Sigmoid colon (tissue), 7 donors: Measurements from ENCODE around the gene GSE1. TPM values are rescaled to one million over a fixed set of nuclear protein-coding genes. Genes with fewer than 3 reads are reported as not detected.

ENCODE experiments used
- DNase-seq: peaks from one replicate; pipeline ENCODE4 v3.0.0-alpha.2; 2019
- H3K27ac ChIP-seq, 4 donors: fragments of 200-600 bp; sonication (generic); one replicate each; pipeline ENCODE4 v1.5.1; 2016 to 2019; ENCODE audit warnings: mild to moderate bottlenecking in 1 of 4
- H3K27me3 ChIP-seq, 3 donors: fragments of 200-600 bp; sonication (generic); one replicate each; pipeline ENCODE4 v1.5.1; 2019; ENCODE audit warnings: mild to moderate bottlenecking in 1 of 3
- H3K36me3 ChIP-seq, 4 donors: fragments of 200-600 bp; sonication (generic); one replicate each; pipeline ENCODE4 v1.5.1; 2016 to 2019
- H3K4me1 ChIP-seq, 4 donors: fragments of 200-600 bp; sonication (generic); one replicate each; pipeline ENCODE4 v1.5.1; 2017 to 2019
- H3K4me3 ChIP-seq, 4 donors: fragments of 200-600 bp; sonication (generic); one replicate each; pipeline ENCODE4 v1.5.1; 2017 to 2019; ENCODE audit warnings: mild to moderate bottlenecking in 2 of 4, moderate library complexity in 1 of 4
- H3K9me3 ChIP-seq, 4 donors: fragments of 200-600 bp in 3 of 4; sonication (generic) in 3 of 4; one replicate each; pipeline versions ENCODE4 v1.5.1 to v1.6.1; 2013 to 2019
- EP300 ChIP-seq, 4 donors: sonication (generic); formaldehyde crosslinking; IDR thresholded peaks; one replicate each; pipeline ENCODE4 v1.6.1; 2017; ENCODE audit warnings: antibody characterized with exemption in 4 of 4
- POLR2A ChIP-seq, 2 donors: fragments of 450-650 bp; IDR thresholded peaks; one replicate each; pipeline ENCODE4 v1.6.1; 2016; ENCODE audit warnings: antibody characterized with exemption in 2 of 2, mild to moderate bottlenecking in 2 of 2, moderate library complexity in 2 of 2
- POLR2AphosphoS5 ChIP-seq, 4 donors: sonication (generic); formaldehyde crosslinking; IDR thresholded peaks; one replicate each; pipeline ENCODE4 v1.6.1; 2017; ENCODE audit warnings: antibody characterized with exemption in 4 of 4
- WGBS, 2 donors: extraction: QIAGEN DNeasy Blood & Tissue Kit; methylation state at CpG; one replicate each; pipeline ENCODE4 v1.1.7; 2013; 5-methylcytosine and 5-hydroxymethylcytosine counted together
- intact Hi-C: fragments of 100-400 bp; cut with DNase I; formaldehyde crosslinking; loops from one replicate; pipeline ENCODE4 v1.15.1; 2023
- polyA plus RNA-seq, 3 donors: library from polyadenylated mRNA; stranded (reverse); fragments of 200-250 nt; gene quantifications; one replicate each; pipeline ENCODE4 v1.2.3, GENCODE V29; 2013
- total RNA-seq, 4 donors: library from RNA; depleted of rRNA; stranded (reverse); fragments of >200 nt; gene quantifications; one replicate each; pipeline ENCODE4 v1.1.0, GENCODE V29; 2016
- TF ChIP-seq, protein P1 (sequence below), 4 experiments: fragments of 450-650 bp in 3 of 4; fragments of 200-600 bp in 1 of 4; IDR thresholded peaks; one replicate each; pipeline ENCODE4 v1.5.1; 2016 to 2019; ENCODE audit warnings: antibody characterized with exemption in 4 of 4, mild to moderate bottlenecking in 3 of 4, moderate library complexity in 2 of 4
- donor health status: healthy with polysubstance abuse.
- donor health status: Bipolar disorder and iron deficiency.
- donor health status: healthy.

The GSE1 gene
- total and polyA plus RNA-seq, 7 donors = 12.0 to 76.7 (median 42.5) TPM

GRCh38 chr16:85650844-85651628 lies 37.9 kb downstream of the GSE1 start:
- 51 to 55% methylated on average over 39 to 41 of the region's 42 CpGs for WGBS, 2 donors
- TF ChIP-seq EP300 (IDR thresholded peaks at IDR 0.05) (no peak), POLR2AphosphoS5 (IDR thresholded peaks at IDR 0.05) (no peak), POLR2A (IDR thresholded peaks at IDR 0.05) (no peak)
- TF ChIP-seq, protein P1, sequence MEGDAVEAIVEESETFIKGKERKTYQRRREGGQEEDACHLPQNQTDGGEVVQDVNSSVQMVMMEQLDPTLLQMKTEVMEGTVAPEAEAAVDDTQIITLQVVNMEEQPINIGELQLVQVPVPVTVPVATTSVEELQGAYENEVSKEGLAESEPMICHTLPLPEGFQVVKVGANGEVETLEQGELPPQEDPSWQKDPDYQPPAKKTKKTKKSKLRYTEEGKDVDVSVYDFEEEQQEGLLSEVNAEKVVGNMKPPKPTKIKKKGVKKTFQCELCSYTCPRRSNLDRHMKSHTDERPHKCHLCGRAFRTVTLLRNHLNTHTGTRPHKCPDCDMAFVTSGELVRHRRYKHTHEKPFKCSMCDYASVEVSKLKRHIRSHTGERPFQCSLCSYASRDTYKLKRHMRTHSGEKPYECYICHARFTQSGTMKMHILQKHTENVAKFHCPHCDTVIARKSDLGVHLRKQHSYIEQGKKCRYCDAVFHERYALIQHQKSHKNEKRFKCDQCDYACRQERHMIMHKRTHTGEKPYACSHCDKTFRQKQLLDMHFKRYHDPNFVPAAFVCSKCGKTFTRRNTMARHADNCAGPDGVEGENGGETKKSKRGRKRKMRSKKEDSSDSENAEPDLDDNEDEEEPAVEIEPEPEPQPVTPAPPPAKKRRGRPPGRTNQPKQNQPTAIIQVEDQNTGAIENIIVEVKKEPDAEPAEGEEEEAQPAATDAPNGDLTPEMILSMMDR (IDR thresholded peaks at IDR 0.05) = no peak
- Histone ChIP-seq H3K36me3 (peaks cover 5 to 35% (median 25%) of the 10 kb centered on the region in 4 donors), H3K27me3 (no peaks in the 10 kb centered on the region), H3K4me3 (no peak overlapping the region), H3K9me3 (no peaks in the 10 kb centered on the region), H3K4me1 (peaks cover 0 to 56% (median 45%) of the 10 kb centered on the region in 4 donors), H3K27ac (peak overlapping the region; percentile 89 to 96 (median 90))
- peak; percentile 84 for DNase-seq
- intact Hi-C loops = no loop called here

GRCh38 chr16:85651629-85652430 lies 38.7 kb downstream of the GSE1 start:
- no peaks in the 10 kb centered on the region for H3K27me3 ChIP-seq
- TF ChIP-seq EP300 (IDR thresholded peaks at IDR 0.05) (no peak), POLR2AphosphoS5 (IDR thresholded peaks at IDR 0.05) (peak in 1 of 4 donors; percentile 12)
- WGBS, 2 donors = 67 to 76% methylated on average over 27 of the region's 27 CpGs
- peaks cover 0 to 56% (median 45%) of the 10 kb centered on the region in 4 donors for H3K4me1 ChIP-seq
- no peaks in the 10 kb centered on the region for H3K9me3 ChIP-seq
- H3K36me3 ChIP-seq = peaks cover 12 to 43% (median 32%) of the 10 kb centered on the region in 4 donors
- intact Hi-C loops = no loop called here
- no peak overlapping the region for H3K4me3 ChIP-seq
- H3K27ac ChIP-seq = peak overlapping the region; percentile 89 to 96 (median 90)
- DNase-seq = no peak

DNA sequence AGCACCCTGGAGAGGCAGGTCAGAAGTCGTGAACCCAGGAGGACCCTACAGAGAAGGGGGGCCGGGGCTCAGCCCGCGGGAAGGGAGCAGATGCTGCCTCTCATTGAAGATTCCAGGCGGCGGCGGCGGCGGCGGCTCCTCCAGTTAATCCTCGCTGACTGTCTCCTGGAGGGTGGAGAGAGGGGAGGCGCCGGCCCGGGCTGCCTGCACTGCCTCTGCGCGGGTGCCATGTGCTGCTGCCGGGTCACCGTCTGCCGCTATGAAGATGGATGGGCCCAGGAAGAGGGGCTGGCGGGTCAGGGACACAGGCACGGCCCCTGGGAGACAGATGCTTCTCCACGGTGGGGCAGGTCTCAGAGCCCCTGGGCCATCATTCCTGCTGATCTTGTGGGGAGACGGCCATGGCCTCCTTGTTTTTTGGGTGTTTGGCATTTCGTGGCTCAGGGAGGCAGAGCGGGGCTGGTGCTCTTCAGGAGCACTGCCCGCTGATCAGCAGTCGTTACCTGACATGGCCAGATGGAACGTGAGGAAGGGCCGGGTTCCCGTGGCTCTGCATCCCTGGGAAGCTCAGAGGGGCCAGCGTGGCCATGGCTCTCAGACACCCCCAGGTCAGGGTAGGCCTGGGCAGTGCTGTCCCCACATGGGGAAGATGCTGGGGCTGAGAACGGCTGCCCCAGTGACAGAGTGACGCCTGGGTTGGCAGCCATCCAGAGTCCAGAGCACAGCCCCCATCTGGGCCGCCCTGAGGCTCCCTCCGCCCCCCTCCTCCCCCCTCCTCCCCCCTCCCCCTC lies 39.5 kb downstream of the GSE1 start:
- peak overlapping the region; percentile 89 to 96 (median 90) for H3K27ac ChIP-seq
- peaks cover 0 to 56% (median 45%) of the 10 kb centered on the region in 4 donors for H3K4me1 ChIP-seq
- no peaks in the 10 kb centered on the region for H3K27me3 ChIP-seq
- WGBS, 2 donors = 61 to 66% methylated on average over 35 of the region's 35 CpGs
- no peaks in the 10 kb centered on the region for H3K9me3 ChIP-seq
- DNase-seq = peak; percentile 92
- intact Hi-C loops = no loop called here
- H3K36me3 ChIP-seq = peaks cover 18 to 51% (median 40%) of the 10 kb centered on the region in 4 donors
- no peak overlapping the region for H3K4me3 ChIP-seq
- TF ChIP-seq POLR2A (IDR thresholded peaks at IDR 0.05) = no peak
- TF ChIP-seq POLR2AphosphoS5 (IDR thresholded peaks at IDR 0.05) = no peak
- TF ChIP-seq, protein P1 (IDR thresholded peaks at IDR 0.05) = no peak
- no peak for TF ChIP-seq EP300 (IDR thresholded peaks at IDR 0.05)

DNA sequence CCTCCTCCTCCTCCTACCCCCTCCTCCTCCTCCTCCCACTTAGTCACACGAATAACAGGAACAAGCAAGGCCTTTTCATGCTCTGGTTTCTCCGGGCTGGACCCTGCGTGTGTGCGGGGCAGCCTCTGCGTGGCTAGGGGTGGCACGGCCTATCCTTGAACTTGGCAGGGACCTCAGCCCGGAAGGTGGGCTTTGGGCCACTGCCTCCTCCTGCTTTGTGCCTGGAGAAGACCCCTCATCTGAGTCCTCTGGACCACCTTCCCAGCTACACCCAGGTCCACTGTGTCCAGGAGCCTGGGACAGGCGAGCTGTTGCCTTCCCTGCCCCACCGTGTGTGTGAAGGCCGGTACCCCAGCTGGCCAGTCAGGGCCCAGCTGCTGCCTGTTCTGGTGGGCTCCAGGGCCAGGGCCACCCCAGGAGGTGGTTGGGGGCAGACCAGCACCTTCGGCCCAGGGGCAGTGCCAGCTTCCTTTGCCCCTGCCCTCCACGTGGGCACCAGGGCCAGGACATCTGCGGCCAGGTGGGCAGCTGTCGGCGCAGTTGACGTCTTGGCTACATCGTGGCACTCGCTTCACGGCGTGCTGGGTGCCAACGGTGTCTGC lies 40.3 kb downstream of the GSE1 start:
- Histone ChIP-seq H3K4me3 (no peak overlapping the region), H3K27ac (peak overlapping the region; percentile 78 to 88 (median 86)), H3K4me1 (peaks cover 0 to 56% (median 45%) of the 10 kb centered on the region in 4 donors), H3K9me3 (no peaks in the 10 kb centered on the region), H3K27me3 (no peaks in the 10 kb centered on the region), H3K36me3 (peaks cover 25 to 59% (median 47%) of the 10 kb centered on the region in 4 donors)
- WGBS, 2 donors = 83 to 88% methylated on average over 20 to 21 of the region's 21 CpGs
- TF ChIP-seq EP300 (IDR thresholded peaks at IDR 0.05) (no peak), POLR2AphosphoS5 (IDR thresholded peaks at IDR 0.05) (no peak), POLR2A (IDR thresholded peaks at IDR 0.05) (no peak)
- TF ChIP-seq, protein P1 (IDR thresholded peaks at IDR 0.05) = no peak
- no peak for DNase-seq
- intact Hi-C loops = no loop called here
